Measurements from ENCODE around the gene NEU2.

The NEU2 gene

DNA sequence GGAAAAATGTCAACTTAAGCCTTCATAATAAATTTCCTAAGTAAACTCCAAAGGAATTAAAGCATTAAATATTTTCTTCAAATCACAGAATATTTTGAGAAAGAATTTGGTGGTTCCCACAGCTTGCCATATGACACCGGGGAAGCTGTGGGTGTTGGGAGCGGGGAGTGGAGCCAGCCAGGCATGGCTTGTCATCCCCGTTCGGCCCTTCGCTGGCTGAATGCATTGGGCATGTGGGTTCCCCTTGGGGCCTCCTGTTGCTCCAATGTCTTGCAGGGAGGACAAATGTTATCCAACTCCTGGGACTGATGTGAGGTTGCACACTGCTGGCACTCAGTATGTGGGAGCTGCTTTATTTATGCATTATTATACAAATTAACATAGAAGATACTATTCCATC lies 38.0 kb upstream of the NEU2 start:
- TF ChIP-seq CTCF (IDR thresholded peaks at IDR 0.05; ENCODE audit: low read depth, low read length, missing control alignments), result no peak
- no peak for DNase-seq (ENCODE audit: extremely low read depth, low read depth)
- no peak overlapping the region for H3K4me3 ChIP-seq (replicated peaks; ENCODE audit: low read depth, low read length)

GRCh38 chr2:232997749-232998665 lies 34.5 kb upstream of the NEU2 start:
- TF ChIP-seq CTCF (IDR thresholded peaks at IDR 0.05; ENCODE audit: low read depth, low read length, missing control alignments), result no peak
- H3K4me3 ChIP-seq (replicated peaks; ENCODE audit: low read depth, low read length), result no peak overlapping the region
- DNase-seq (ENCODE audit: extremely low read depth, low read depth), result no peak

DNA sequence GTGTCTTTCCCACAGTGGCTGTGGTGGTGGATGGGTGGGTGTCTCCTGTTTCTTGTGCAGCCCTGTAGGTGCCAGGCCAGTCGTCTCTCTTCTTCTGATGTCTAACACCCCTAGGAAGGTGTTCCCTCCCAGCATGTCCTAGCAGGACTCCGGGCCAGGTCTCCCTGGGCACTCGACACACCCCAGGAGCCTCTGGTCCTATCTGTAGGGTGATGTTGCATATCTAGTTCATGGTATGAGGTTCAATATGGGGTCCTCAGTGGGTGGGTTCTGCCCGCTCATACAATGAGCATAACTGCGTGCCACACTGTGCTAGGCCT lies 33.8 kb upstream of the NEU2 start:
- TF ChIP-seq CTCF (IDR thresholded peaks at IDR 0.05; ENCODE audit: low read depth, low read length, missing control alignments), result no peak
- H3K4me3 ChIP-seq (replicated peaks; ENCODE audit: low read depth, low read length), result no peak overlapping the region
- DNase-seq (ENCODE audit: extremely low read depth, low read depth), result no peak

- no peak for DNase-seq (ENCODE audit: extremely low read depth, low read depth)
- H3K4me3 ChIP-seq (replicated peaks; ENCODE audit: low read depth, low read length), result no peak overlapping the region
- TF ChIP-seq CTCF (IDR thresholded peaks at IDR 0.05; ENCODE audit: low read depth, low read length, missing control alignments), result no peak
These were observed 33.1 kb upstream of the NEU2 start for GRCh38 chr2:232999354-232999753.

GRCh38 chr2:233000886-233001750 lies 31.4 kb upstream of the NEU2 start:
- no peak for DNase-seq (ENCODE audit: extremely low read depth, low read depth)
- no peak for TF ChIP-seq CTCF (IDR thresholded peaks at IDR 0.05; ENCODE audit: low read depth, low read length, missing control alignments)
- H3K4me3 ChIP-seq (replicated peaks; ENCODE audit: low read depth, low read length), result no peak overlapping the region

- TF ChIP-seq CTCF (IDR thresholded peaks at IDR 0.05; ENCODE audit: low read depth, low read length, missing control alignments), result no peak
- no peak for DNase-seq (ENCODE audit: extremely low read depth, low read depth)
- H3K4me3 ChIP-seq (replicated peaks; ENCODE audit: low read depth, low read length), result no peak overlapping the region
These were observed 29.4 kb upstream of the NEU2 start for GRCh38 chr2:233002829-233003657.
